Lung (tissue), 12 donors: ENCODE results near the gene NAA30. TPM values are rescaled to one million over a fixed set of nuclear protein-coding genes. Genes with fewer than 3 reads are reported as not detected.
"Not testable (repeated sequence)": the region's sequence is repeated elsewhere in the genome, so short reads cannot be mapped to it uniquely, and the experiment has no call there.

Experiments
- ATAC-seq: fragments of 200-7000 bp; cut with Tn5 transposase; one replicate; pipeline ENCODE4 v1.9.1; 2020; ENCODE audit warnings: moderate number of reproducible peaks; ENCODE audit not compliant: insufficient read depth, low FRiP score
- DNase-seq, 3 donors: peaks; one replicate each; pipeline ENCODE4 v3.0.0-alpha.2; 2013 to 2017
- H3K27ac ChIP-seq, 2 donors: one replicate each; pipeline ENCODE4 v1.5.1; 2013; ENCODE audit warnings: mild to moderate bottlenecking in 2 of 2, moderate library complexity in 2 of 2, control low read depth in 1 of 2, inconsistent platforms in 1 of 2, low read depth in 1 of 2, low read length in 1 of 2
- H3K27me3 ChIP-seq, 3 donors: one replicate each; pipeline ENCODE4 v1.5.1; 2013; ENCODE audit warnings: low read length in 2 of 3; ENCODE audit not compliant: control insufficient read depth in 3 of 3, insufficient read depth in 3 of 3
- H3K36me3 ChIP-seq, 4 donors: one replicate each; pipeline ENCODE4 v1.5.1; 2013; ENCODE audit warnings: low read length in 4 of 4, mild to moderate bottlenecking in 1 of 4, moderate library complexity in 1 of 4; ENCODE audit not compliant: control insufficient read depth in 4 of 4, insufficient read depth in 4 of 4
- H3K4me1 ChIP-seq, 5 donors: one replicate each; pipeline ENCODE4 v1.5.1; 2013; ENCODE audit warnings: low read length in 5 of 5, mild to moderate bottlenecking in 2 of 5, moderate library complexity in 1 of 5; ENCODE audit not compliant: control insufficient read depth in 5 of 5, insufficient read depth in 5 of 5
- H3K4me3 ChIP-seq: one replicate; pipeline ENCODE4 v1.5.1; 2013; ENCODE audit warnings: mild to moderate bottlenecking, control low read depth, moderate library complexity
- H3K9ac ChIP-seq, 2 donors: one replicate each; pipeline ENCODE4 v1.5.1; 2013; ENCODE audit warnings: low read length in 2 of 2, control low read depth in 1 of 2; ENCODE audit not compliant: insufficient read depth in 1 of 2
- H3K9me3 ChIP-seq, 4 donors: one replicate each; pipeline ENCODE4 v1.5.1; 2013; ENCODE audit warnings: low read length in 3 of 4, mild to moderate bottlenecking in 1 of 4, moderate library complexity in 1 of 4; ENCODE audit not compliant: control insufficient read depth in 4 of 4, insufficient read depth in 3 of 4
- CTCF ChIP-seq: IDR thresholded peaks from 2 replicates; pipeline ENCODE4 v1.5.1; 2012; ENCODE audit warnings: mild to moderate bottlenecking; ENCODE audit errors: control extremely low read depth, extremely low read depth
- WGBS, 2 donors: extraction: QIAGEN DNeasy Blood & Tissue Kit; methylation state at CpG; one replicate each; pipeline ENCODE4 v1.1.7; 2013; 5-methylcytosine and 5-hydroxymethylcytosine counted together
- polyA plus RNA-seq, 2 donors: library from polyadenylated mRNA; stranded (reverse); fragments of 200-250 nt; gene quantifications; one replicate each; pipeline ENCODE4 v1.2.1, GENCODE V29; 2013
- total RNA-seq, 2 donors: library from RNA; depleted of rRNA in 1 of 2; stranded (reverse); fragments of >200 nt in 1 of 2; gene quantifications; one replicate each; pipeline ENCODE4 v1.2.1, GENCODE V29; 2014 to 2021
- donor health status: control.
- donor health status: control.
- donor health status: Bipolar disorder and iron deficiency.
- donor health status: healthy.
- donor health status: DM: yes; HTN: yes; CAD: no.

Gene NAA30
- total and polyA plus RNA-seq, 4 donors = 2.8 to 22.2 (median 7.6) TPM

DNA sequence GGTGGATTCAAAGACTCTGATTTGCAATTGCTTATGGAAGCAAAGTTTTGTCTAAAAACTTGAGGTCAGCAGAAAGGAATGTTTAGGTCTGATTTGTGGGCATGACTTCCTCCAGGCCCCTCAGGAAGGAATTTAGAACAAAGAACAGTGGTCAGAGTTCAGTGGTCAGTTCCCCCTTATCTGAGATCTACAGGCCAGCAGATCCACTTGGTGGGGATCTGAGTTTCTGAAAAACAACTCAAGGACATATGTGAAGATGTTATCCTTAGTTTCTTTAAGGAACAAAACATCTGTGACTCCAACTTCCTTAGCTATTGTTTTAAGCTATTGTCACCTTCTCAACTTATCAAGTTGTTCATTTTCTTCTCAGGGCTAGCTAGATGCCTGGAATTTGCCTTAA, 28.0 kb upstream of the NAA30 start:
- TF ChIP-seq CTCF = no peak
- DNase-seq (peak in 2 of 3 donors; percentile 14 to 42), ATAC-seq (no peak)
- Histone ChIP-seq H3K27me3 (peaks cover 0 to 6% (median 0%) of the 10 kb centered on the region in 3 donors), H3K9me3 (no peaks in the 10 kb centered on the region), H3K36me3 (no peaks in the 10 kb centered on the region), H3K4me3 (no peak overlapping the region), H3K9ac (no peak overlapping the region), H3K27ac (peak overlapping the region in 1 of 2 donors; percentile 53), H3K4me1 (peaks cover 0 to 1% (median 0%) of the 10 kb centered on the region in 5 donors)

DNA sequence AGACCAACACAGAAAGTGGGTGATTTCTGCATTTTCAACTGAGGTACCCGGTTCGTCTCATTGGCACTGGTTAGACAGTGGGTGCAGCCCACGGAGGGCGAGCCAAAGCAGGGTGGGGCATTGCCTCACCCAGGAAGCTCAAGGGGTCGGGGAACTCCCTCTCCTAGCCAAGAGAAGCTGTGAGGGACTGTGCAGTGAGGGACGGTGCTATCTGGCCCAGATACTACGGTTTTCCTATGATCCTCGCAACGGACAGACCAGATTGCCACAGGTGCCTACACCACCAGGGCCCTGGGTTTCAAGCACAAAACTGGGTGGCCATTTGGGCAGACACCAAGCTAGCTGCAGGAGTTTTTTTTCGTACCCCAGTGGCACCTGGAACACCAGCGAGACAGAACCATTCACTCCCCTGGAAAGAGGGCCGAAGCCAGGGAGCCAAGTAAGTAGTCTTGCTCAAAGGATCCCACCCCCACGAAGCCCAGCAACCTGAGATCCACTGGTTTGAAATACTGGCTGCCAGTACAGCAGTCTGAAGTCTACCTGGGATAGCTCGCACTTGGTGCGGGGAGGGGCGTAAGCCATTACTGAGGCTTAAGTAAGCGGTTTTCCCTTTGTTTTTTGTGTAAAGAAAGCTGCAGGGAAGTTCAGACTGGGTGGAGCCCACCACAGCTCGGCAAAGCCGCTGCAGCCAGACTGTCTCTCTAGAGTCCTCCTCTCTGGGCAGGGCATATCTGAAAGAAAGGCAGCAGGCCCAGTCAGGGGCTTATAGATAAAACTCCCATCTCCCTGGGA, 25.5 kb upstream of the NAA30 start:
- Histone ChIP-seq H3K9ac (no peak overlapping the region), H3K36me3 (no peaks in the 10 kb centered on the region), H3K9me3 (no peaks in the 10 kb centered on the region), H3K4me1 (peaks cover 0 to 1% (median 0%) of the 10 kb centered on the region in 5 donors), H3K4me3 (no peak overlapping the region), H3K27me3 (no peaks in the 10 kb centered on the region), H3K27ac (no peak overlapping the region)
- 74 to 77% methylated on average over 19 of the region's 19 CpGs for WGBS, 2 donors
- no peak for DNase-seq
- TF ChIP-seq CTCF = no peak
- ATAC-seq = no peak

- WGBS, 2 donors = 97% methylated on average over 5 of the region's 5 CpGs
- H3K27ac ChIP-seq, H3K36me3 ChIP-seq, H3K9ac ChIP-seq, ATAC-seq, H3K9me3 ChIP-seq, H3K4me3 ChIP-seq, DNase-seq, H3K4me1 ChIP-seq, H3K27me3 ChIP-seq: not testable (repeated sequence)
These were observed 20.2 kb upstream of the NAA30 start for GRCh38 chr14:57370187-57370586.

- ATAC-seq (no peak), DNase-seq (no peak)
- H3K4me1 ChIP-seq = no peaks in the 10 kb centered on the region
- H3K27ac ChIP-seq = no peak overlapping the region
- peaks cover 0 to 2% (median 0%) of the 10 kb centered on the region in 3 donors for H3K27me3 ChIP-seq
- no peaks in the 10 kb centered on the region for H3K36me3 ChIP-seq
- no peak overlapping the region for H3K4me3 ChIP-seq
- 50 to 55% methylated on average over 3 of the region's 3 CpGs for WGBS, 2 donors
- H3K9ac ChIP-seq = no peak overlapping the region
- TF ChIP-seq CTCF = no peak
- no peaks in the 10 kb centered on the region for H3K9me3 ChIP-seq
These were observed 19.4 kb upstream of the NAA30 start for GRCh38 chr14:57371013-57371412.
